HEK293T (cell line): Measurements from ENCODE around the gene SH2D4B.

Experiments
- ARNT ChIP-seq: fragments of 450-650 bp; IDR thresholded peaks from 2 replicates; pipeline ENCODE4 v1.6.1; 2017; ENCODE audit warnings: mild to moderate bottlenecking
- ELF4 ChIP-seq: fragments of 450-650 bp; IDR thresholded peaks from 2 replicates; pipeline ENCODE4 v1.6.1; 2017; ENCODE audit warnings: antibody characterized with exemption
- FOXA1 ChIP-seq: fragments of 450-650 bp; IDR thresholded peaks from 2 replicates; pipeline ENCODE4 v1.6.1; 2016; ENCODE audit warnings: mild to moderate bottlenecking
- LEF1 ChIP-seq: fragments of 450-650 bp; IDR thresholded peaks from 2 replicates; pipeline ENCODE4 v1.6.1; 2017; ENCODE audit warnings: mild to moderate bottlenecking, borderline replicate concordance
- SP1 ChIP-seq: fragments of 450-650 bp; IDR thresholded peaks from 2 replicates; pipeline ENCODE4 v1.6.1; 2017
- SUZ12 ChIP-seq: fragments of 450-650 bp; IDR thresholded peaks from 2 replicates; pipeline ENCODE4 v1.6.1; 2016; ENCODE audit warnings: mild to moderate bottlenecking

GRCh38 chr10:80619036-80619435 lies 81.3 kb downstream of the SH2D4B start:
- no peak for TF ChIP-seq SP1
- no peak for TF ChIP-seq ARNT
- no peak for TF ChIP-seq SUZ12
- no peak for TF ChIP-seq ELF4
- no peak for TF ChIP-seq LEF1
- TF ChIP-seq FOXA1: no peak
